ENCODE data around the gene ASTN2. TPM values are rescaled to one million over a fixed set of nuclear protein-coding genes. Genes with fewer than 3 reads are reported as not detected.
A peak's percentile ranks its signal among the peaks of the same experiment; 100 is the strongest.
"Not testable (repeated sequence)": the region's sequence is repeated elsewhere in the genome, so short reads cannot be mapped to it uniquely, and the experiment has no call there.

ASTN2 gene
- polyA plus RNA-seq, 4 donors, result 13.7 to 15.5 (median 14.5) TPM

- DNase-seq (ENCODE audit: low read depth in 4 of 4, low spot score in 2 of 4), result no peak
These were observed 721.6 kb downstream of the ASTN2 start for GRCh38 chr9:116693233-116693731.

GRCh38 chr9:116692616-116693015 is 722.2 kb downstream of the ASTN2 start:
- no peak for DNase-seq (ENCODE audit: low read depth in 4 of 4, low spot score in 2 of 4)

- DNase-seq (ENCODE audit: low read depth in 4 of 4, low spot score in 2 of 4), result no peak
These were observed 723.2 kb downstream of the ASTN2 start for GRCh38 chr9:116691607-116692006.

GRCh38 chr9:116690805-116691204 is 724.1 kb downstream of the ASTN2 start:
- DNase-seq (ENCODE audit: low read depth in 4 of 4, low spot score in 2 of 4), result not testable (repeated sequence)

GRCh38 chr9:116689486-116690032 is 725.3 kb downstream of the ASTN2 start:
- no peak for DNase-seq (ENCODE audit: low read depth in 4 of 4, low spot score in 2 of 4)

GRCh38 chr9:116688806-116689485 is 725.9 kb downstream of the ASTN2 start:
- no peak for DNase-seq (ENCODE audit: low read depth in 4 of 4, low spot score in 2 of 4)

GRCh38 chr9:116687754-116688135 is 727.1 kb downstream of the ASTN2 start:
- DNase-seq (ENCODE audit: low read depth in 4 of 4, low spot score in 2 of 4), result peak in 1 of 4 donors; percentile 2

- DNase-seq (ENCODE audit: low read depth in 4 of 4, low spot score in 2 of 4), result peak; percentile 75 to 91 (median 80)
These were observed 727.6 kb downstream of the ASTN2 start, which contains the start of gene TRIM32 for GRCh38 chr9:116687074-116687753. Gene TRIM32 (plus strand): TSS chr9:116687305. CDS start chr9:116697743, 10,438 bp downstream.

- no peak for DNase-seq (ENCODE audit: low read depth in 4 of 4, low spot score in 2 of 4)
These were observed 728.2 kb downstream of the ASTN2 start for GRCh38 chr9:116686693-116687073.

- no peak for DNase-seq (ENCODE audit: low read depth in 4 of 4, low spot score in 2 of 4)
These were observed 728.7 kb downstream of the ASTN2 start for GRCh38 chr9:116686135-116686534.

GRCh38 chr9:116685166-116685565 is 729.7 kb downstream of the ASTN2 start:
- no peak for DNase-seq (ENCODE audit: low read depth in 4 of 4, low spot score in 2 of 4)

GRCh38 chr9:116683535-116683934 is 731.3 kb downstream of the ASTN2 start:
- no peak for DNase-seq (ENCODE audit: low read depth in 4 of 4, low spot score in 2 of 4)

GRCh38 chr9:116674210-116674980 is 740.5 kb downstream of the ASTN2 start:
- DNase-seq (ENCODE audit: low read depth in 4 of 4, low spot score in 2 of 4), result no peak

GRCh38 chr9:116673375-116673774 is 741.5 kb downstream of the ASTN2 start:
- no peak for DNase-seq (ENCODE audit: low read depth in 4 of 4, low spot score in 2 of 4)

- DNase-seq (ENCODE audit: low read depth in 4 of 4, low spot score in 2 of 4), result no peak
These were observed 743.3 kb downstream of the ASTN2 start for GRCh38 chr9:116671605-116672004.

- no peak for DNase-seq (ENCODE audit: low read depth in 4 of 4, low spot score in 2 of 4)
These were observed 745.7 kb downstream of the ASTN2 start for GRCh38 chr9:116668970-116669695.

GRCh38 chr9:116663581-116663980 is 751.3 kb downstream of the ASTN2 start:
- DNase-seq (ENCODE audit: low read depth in 4 of 4, low spot score in 2 of 4), result no peak

- peak in 2 of 4 donors; percentile 8 to 21 for DNase-seq (ENCODE audit: low read depth in 4 of 4, low spot score in 2 of 4)
These were observed 752.1 kb downstream of the ASTN2 start for GRCh38 chr9:116662646-116663310.
